Activated CD4-positive, CD25-positive, alpha-beta regulatory T cell (primary cell): ENCODE measurements around the gene SENP2.
"Not testable (repeated sequence)": the region's sequence is repeated elsewhere in the genome, so short reads cannot be mapped to it uniquely, and the experiment has no call there.

Source experiments
- DNase-seq, 4 experiments: peaks; one replicate each; lab custom pipeline; 2025; lab: John Stamatoyannopoulos, UW

SENP2 gene

DNA sequence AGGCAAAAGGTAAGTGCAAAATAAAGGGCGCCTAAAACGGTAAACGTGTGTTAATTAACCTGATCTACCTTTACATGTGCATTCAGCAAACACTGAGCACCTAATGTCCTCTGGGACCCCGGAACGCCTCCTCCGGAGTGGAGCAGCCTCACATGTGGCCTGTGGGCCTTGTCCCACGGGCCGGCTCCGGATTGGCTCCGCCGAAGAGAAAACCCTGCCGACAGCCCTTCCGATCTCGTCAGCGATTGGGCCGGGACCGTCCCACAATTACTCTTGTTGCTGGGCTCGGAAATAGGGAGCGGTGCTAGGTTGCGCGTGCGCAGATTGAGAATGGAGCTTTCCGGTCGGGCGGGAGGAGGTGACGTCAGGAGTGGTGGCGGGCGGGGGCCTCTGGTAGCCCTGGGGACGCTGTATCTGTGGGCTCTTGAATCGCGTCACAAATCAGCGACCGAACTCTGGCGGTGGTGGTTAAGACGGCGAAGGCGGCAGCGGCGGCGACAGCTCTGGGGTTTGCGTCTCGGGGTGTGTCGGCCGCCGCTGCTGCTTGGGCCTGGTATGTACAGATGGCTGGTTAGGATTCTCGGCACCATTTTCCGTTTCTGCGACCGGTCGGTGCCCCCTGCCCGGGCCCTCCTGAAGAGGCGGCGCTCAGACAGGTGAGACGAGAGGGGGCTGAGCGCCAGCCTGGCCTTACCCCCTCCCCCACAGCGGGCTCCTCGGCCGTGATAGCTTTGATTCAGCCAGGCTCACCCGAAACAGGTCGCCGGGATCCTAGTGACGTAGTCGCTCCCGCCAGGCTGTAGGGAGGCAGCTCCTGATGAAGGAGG lies at the start of gene SENP2:
SENP2 (plus strand) TSS at position 437 of the 827 bp plus-strand sequence; CDS start at position 556, 119 bp downstream.
- peak; percentile 96 to 98 (median 97) for DNase-seq

GRCh38 chr3:185537369-185537970 lies 48.6 kb upstream of the SENP2 start:
- no peak for DNase-seq

GRCh38 chr3:185539934-185540333 lies 46.2 kb upstream of the SENP2 start:
- no peak for DNase-seq

DNA sequence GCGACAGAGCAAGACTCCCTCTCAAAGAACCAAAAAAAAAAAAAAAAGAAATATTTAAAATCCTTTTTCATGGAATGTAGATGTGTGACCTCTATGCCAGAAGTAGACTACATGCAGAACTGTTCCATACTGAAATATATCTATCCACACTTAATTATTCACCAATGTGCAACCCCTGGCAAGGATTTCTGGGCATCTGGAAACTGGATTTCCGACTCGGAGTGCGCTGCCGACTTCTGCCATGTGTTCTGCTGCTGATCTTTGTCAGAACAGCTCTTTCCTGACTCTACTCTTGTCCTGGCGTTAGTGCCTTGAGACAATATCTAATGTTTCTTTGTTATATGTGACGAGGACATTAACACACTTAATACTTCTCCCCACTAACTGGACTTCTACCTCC lies 45.4 kb upstream of the SENP2 start:
- no peak for DNase-seq

DNA sequence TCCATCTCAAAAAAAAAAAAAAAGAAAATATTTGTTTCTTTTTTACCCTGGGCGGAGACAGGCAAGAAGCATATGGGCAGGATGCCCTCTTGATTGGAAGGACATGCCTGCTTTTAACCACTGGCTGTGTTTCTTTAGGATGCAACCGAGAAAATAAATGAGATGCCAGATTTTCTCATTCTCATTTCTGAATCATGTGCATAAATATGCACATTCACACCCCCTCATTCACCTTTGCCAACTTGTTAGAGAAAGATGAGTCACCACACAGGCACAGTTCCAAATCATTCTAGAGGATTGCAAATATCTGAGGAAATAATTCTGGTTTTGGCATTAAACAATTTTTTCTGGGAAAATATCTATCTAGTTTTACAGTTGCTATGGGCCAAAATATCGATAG lies 37.0 kb upstream of the SENP2 start:
- no peak for DNase-seq

DNA sequence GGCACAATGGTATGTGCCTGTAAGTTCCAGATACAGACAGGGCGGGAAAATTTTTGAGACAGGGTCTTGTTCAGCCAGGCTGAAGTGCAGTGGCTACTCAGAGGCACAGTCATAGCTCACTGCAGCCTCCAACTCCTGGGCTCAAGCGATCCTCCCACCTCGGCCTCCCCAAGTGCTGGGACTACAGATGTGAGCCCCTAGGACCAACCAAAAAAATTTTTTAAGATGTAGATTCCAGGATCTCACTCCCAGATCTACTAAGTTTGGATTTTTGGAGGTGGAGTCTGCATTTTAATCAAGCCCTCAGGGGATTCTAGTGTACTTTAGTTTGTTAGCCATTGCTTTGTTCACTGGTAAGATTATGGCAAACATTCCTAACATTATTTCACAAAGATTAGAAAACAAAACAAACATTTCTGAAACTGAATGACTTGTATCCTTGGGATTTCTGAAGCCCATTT lies 36.4 kb upstream of the SENP2 start:
- DNase-seq = no peak

DNA sequence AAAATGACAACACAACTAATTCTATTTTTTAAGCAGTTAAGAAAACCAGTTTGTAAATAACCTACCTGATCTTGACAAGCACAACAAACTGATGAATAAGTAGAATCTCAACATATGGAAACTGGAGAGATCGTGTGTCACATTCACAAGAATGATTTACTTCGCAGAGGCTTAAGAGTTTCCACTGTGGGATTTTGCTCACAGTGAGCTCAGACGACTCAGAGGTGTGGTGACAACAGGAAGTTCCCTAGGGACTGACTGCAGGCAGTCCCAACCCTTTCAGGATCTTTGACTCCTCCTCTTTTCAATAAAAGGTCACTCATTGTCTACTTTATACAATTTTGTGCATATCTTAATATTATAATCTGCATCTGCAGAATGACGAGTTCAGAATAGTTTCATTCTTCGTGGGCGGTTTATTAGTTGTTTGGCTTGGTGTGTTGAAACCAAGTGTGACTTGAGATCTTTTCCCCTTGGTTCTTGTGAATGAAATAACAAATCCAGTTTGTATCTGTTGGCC lies 33.7 kb upstream of the SENP2 start, which contains the start of gene LIPH:
LIPH (minus strand) TSS at position 231 of the 520 bp plus-strand sequence; CDS start at position 114, 117 bp downstream.
- DNase-seq = no peak

GRCh38 chr3:185555101-185555501 lies 31.0 kb upstream of the SENP2 start:
- no peak for DNase-seq

DNA sequence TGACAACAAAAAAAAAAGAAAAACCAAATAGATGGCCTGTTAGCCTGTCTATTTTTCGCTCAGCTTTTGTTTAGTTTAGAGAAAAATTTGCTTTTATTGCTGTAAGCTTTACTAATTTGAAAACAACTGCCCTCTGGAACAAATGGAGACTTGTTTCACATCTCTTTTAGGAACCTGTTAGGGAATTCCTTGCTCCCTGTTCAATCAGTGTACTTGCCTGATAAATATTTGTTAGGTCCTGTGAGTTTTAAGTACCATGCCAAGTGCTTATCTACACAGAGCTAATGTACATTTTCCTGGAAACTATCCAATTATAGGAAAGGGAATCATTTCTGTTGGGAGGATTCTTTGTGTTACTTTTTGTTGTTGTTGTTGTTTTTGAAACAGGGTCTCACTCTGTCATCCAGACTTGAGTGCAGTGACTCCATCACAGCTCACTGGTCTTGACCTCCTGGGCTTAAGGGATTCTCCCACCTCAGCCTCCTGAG lies 30.2 kb upstream of the SENP2 start:
- DNase-seq = no peak

- DNase-seq = not testable (repeated sequence)
Observed at GRCh38 chr3:185556640-185557039, 29.5 kb upstream of the SENP2 start.

GRCh38 chr3:185558395-185558794 lies 27.7 kb upstream of the SENP2 start:
- no peak for DNase-seq

DNA sequence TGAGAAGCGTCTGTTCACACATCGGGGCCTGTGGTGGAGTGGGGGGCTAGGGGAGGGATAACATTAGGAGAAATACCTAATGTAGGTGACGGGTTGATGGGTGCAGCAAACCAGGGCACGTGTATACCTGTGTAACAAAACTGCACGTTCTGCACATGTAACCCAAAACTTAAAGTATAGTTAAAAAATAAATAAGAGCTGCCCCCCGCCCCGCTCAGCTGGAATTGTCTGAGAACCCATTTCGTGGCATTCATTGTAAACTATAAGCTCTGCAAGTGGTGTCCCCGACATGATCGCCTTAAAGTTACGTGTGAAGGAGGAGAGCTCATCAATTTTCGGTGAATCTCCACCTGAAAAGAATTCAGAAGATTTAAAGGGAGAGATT lies 26.4 kb upstream of the SENP2 start:
- DNase-seq = no peak

GRCh38 chr3:185560676-185561075 lies 25.4 kb upstream of the SENP2 start:
- DNase-seq = no peak

DNA sequence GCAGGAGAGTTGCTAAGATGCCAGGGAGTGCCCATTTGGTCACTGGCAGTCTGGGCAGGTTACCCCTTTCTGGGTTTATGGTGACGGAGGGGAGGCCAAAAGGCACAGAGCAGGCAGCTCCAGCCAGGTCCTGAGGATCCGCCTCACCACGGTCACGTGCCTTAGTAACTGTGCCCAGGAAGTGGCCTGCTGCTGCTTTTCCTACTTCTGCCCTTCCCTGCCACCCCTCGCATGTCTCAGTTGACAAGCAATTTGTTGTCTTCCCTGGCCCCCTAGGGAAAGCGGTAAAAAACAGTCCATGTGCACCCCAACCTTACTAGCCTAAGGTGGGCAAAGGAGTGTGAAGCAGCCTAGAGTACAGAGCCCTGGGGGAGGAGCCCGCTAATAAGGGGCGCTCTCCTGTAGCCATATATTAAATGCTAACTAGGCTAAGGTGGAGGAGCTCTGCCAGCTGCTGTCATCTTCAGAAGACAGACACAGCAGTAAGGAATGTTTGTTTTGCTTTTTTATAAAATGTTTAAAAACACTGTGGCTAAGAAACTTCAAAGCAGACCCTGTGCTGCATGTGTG lies 24.6 kb upstream of the SENP2 start:
- DNase-seq = no peak

- no peak for DNase-seq
Observed at GRCh38 chr3:185561958-185562357, 24.1 kb upstream of the SENP2 start.

DNA sequence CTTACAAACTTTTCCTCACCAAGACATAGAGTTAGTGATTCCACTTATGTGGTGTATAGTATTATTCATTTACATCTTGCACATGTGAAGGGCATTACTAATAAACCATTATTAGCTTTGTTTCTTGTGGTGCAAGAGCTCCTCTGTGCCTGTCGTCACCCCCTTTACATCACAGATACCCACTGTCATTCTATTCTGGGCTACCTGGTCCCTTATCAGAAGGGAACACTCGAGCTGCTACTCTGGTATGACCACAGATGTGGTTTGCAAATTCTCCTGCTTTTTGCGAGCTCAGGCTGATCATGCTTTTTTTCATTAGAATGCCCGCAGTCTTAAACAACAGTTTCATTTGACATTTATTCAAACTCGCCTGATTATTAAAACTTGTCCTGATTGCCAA lies 13.9 kb upstream of the SENP2 start:
- no peak for DNase-seq

DNA sequence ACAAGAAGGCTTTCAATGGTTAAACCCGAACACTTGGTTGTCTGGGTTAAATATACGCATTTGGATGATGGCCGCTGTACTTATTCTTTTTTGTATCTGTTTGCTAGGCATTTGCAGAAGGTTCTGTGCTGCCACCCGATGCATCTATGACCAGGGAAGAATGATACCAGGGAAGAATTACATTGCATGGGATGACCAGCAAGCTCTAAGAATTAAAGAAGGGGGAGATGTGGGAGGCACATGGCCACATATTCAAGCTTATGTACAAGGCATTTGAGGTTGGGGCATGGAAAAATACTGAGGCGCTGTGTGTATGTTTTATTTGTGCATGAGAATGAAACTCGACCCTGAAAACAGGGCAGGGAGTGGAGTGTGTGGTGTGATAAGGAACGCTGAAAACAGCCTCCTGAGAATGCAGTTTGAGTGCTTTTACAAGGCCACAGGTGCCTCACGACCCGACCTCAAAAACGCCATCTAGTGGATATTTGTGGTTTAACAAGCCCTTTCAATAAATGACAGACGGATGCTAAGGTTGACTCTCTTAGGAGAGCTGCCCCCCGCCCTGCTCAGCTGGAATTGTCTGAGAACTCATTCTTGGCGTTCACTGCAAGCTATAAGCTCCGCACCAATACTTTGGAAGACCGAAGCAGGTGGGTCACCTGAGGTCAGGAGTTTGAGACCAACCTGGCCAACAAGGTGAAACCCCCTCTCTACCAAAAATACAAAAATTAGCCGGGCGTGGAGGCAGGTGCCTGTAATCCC lies 10.8 kb upstream of the SENP2 start:
- DNase-seq = not testable (repeated sequence)

DNA sequence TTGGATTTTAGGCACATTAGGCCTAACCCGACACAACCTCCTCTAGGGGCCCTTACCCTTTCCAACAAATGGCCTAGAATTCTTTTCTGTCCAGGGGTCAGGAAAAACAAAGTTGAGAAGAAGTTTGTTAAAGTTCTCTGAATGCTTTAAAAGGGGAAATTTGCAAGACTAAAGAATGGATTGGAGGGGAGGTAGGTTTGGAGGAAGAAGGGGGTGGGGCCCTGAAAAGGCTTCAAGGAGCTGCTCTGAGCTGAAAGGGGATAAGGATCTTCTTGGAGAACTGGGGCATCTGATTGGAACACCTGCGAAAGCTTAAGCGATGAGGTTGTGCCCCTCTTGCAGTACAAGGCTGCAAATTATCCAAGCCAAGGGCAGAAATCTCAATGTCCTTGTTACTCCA lies 3.9 kb upstream of the SENP2 start:
- DNase-seq = no peak

GRCh38 chr3:185582871-185583270 lies 3.2 kb upstream of the SENP2 start:
- DNase-seq = no peak

DNA sequence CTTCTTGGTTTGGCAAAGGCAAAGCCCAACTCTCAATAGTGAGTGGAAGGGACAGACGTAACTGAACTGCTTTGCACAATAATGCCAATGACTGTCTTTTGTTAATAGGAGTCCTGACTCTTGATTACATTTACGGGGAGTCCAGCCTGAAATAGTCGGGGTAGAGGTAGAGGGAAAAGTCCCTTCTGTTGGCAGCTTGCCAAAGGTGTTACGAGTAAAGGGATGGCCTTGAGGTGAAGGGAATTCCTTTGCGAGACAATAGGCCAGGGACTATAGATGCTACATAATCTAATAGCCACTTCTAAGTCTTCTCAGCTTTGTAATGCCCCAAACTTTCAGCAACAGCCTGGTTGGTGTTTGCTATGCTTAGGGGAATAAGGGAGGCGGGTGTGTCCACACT lies 2.2 kb upstream of the SENP2 start:
- DNase-seq = no peak

DNA sequence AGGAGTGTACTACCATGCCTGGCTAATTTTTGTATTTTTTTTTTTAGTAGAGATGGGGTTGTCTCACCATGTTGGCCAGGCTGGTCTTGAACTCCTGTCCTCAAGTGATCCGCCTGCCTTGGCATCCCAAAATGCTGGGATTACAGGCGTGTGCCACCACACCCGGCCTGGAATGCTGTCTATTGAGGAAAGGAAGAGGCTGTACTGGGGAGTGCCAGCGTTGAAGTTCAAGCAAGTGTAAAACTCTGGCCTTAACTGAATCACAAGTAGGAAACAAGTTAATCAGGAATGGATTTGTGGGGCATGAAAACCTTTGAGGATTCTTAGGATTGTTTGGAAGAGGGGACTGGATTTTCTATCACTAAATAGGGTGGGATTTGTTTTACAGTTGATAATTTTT lies 1.4 kb upstream of the SENP2 start:
- no peak for DNase-seq

GRCh38 chr3:185585518-185585858 lies 607 bp upstream of the SENP2 start:
- no peak for DNase-seq
